Limb (tissue), 2 donors: Measurements from ENCODE around the gene SPAM1.
"Not testable (repeated sequence)": the region's sequence is repeated elsewhere in the genome, so short reads cannot be mapped to it uniquely, and the experiment has no call there.

Experiments
- DNase-seq, 2 donors: peaks; one replicate each; pipeline ENCODE4 v3.0.0-alpha.2; 2016; ENCODE audit errors: extremely low spot score in 2 of 2

The SPAM1 gene

GRCh38 chr7:123924941-123925340 lies at the start of gene SPAM1:
SPAM1 (plus strand) TSS chr7:123925241; CDS start chr7:123953571, 28,330 bp downstream.
- no peak for DNase-seq

DNA sequence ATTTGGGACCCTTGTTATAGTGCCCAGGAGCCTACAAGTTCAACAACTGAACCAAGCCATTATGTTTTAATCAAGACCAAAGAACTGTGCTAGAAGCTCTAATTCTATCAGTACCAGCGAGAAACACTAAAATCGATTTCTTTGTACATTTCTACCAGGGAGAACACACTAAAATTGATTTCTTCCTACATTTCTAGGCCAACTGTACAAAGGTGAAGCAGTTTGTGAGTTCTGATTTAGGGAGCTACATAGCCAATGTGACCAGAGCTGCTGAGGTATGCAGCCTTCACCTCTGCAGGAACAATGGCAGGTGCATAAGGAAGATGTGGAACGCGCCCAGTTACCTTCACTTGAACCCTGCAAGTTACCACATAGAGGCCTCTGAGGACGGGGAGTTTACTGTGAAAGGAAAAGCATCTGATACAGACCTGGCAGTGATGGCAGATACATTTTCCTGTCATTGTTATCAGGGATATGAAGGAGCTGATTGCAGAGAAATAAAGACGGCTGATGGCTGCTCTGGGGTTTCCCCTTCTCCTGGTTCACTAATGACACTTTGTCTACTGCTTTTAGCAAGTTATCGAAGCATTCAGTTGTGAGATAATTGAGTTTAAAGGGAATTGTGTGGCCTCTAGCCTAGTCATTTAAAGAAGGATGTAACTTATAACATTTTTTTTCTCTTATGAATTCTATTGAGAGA lies 48.3 kb upstream of the SPAM1 start:
- DNase-seq, result no peak

DNA sequence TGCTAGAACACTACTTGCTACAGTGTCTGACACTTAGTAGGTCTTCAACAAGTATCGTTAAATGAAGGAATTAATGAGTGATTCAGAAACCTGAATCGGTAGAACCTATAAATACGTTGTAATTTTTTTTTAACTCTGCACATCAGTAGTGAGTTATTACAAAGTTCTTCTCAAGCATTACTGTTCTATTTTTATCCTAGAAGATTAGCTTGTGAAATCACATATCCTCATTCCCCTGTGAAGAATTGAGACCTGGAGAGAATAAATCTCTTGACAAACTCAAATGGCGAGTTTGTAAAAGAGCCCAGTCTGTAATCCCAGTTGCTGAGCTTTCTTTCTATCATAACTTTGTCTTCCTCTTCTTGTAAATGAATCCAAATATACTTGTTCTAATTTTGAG lies 45.4 kb upstream of the SPAM1 start:
- no peak for DNase-seq

DNA sequence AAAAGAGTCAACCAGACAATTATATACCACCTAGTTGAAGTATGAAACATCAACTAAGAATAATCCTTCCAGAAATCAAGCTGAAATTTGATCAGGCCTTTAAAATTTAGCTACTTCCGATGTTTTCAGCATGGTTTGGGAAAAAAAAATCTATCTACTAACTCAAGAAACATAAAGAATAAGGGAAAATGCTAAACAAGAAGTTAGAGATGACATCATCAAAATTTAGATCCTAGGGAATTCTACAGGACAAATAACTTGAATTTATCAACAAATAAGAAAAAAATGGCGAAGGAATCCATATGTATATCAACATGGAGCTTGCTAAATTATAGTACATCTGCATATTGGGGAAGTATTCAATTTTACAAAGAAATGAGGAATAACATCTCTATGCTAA lies 43.7 kb upstream of the SPAM1 start:
- no peak for DNase-seq

GRCh38 chr7:123883154-123883553 lies 41.9 kb upstream of the SPAM1 start:
- no peak for DNase-seq

DNA sequence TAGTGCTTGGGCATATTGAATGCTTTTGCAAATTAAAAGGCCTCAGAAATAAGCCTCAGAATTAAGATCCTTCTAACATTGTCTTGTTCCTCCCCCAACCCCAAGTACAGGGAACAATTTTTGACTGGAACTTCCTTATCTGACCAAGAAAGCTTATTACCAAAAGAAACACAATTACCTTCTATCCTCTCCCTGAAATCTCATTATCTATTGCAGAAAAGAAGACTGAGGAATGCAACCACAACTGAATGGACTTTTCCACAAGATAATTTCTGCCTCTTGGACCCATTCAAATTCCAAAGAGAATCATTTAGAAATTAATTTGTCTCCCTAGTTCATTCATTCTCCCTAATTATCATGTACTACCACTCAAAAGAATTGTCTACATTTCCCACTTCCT lies 36.8 kb upstream of the SPAM1 start:
- DNase-seq, result no peak

DNA sequence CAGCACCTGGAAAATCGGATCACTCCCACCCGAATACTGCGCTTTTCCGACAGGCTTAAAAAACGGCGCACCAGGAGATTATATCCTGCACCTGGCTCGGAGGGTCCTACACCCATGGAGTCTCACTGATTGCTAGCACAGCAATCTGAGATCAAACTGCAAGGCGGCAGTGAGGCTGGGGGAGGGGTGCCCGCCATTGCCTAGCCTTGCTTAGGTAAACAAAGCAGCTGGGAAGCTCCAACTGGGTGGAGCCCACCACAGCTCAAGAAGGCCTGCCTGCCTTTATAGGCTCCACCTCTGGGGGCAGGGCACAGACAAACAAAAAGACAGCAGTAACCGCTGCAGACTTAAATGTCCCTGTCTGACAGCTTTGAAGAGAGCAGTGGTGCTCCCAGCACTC lies 30.3 kb upstream of the SPAM1 start:
- DNase-seq, result not testable (repeated sequence)

GRCh38 chr7:123901101-123901500 lies 23.9 kb upstream of the SPAM1 start:
- DNase-seq, result no peak

GRCh38 chr7:123905714-123906113 lies 19.3 kb upstream of the SPAM1 start:
- DNase-seq, result no peak

GRCh38 chr7:123916240-123916724 lies 8.8 kb upstream of the SPAM1 start:
- DNase-seq, result no peak

- DNase-seq, result no peak
These were observed 7.2 kb upstream of the SPAM1 start for GRCh38 chr7:123917878-123918277.

- no peak for DNase-seq
These were observed 6.7 kb upstream of the SPAM1 start for GRCh38 chr7:123918309-123918708.

- DNase-seq, result no peak
These were observed 1.4 kb upstream of the SPAM1 start for GRCh38 chr7:123923599-123923998.

GRCh38 chr7:123929107-123929506 lies 4.1 kb downstream of the SPAM1 start:
- DNase-seq, result no peak

GRCh38 chr7:123929655-123930054 lies 4.6 kb downstream of the SPAM1 start:
- no peak for DNase-seq

- DNase-seq, result no peak
These were observed 10.7 kb downstream of the SPAM1 start for GRCh38 chr7:123935436-123936381.

GRCh38 chr7:123936388-123936787 lies 11.3 kb downstream of the SPAM1 start:
- no peak for DNase-seq

GRCh38 chr7:123939784-123940183 lies 14.7 kb downstream of the SPAM1 start:
- no peak for DNase-seq

- DNase-seq, result no peak
These were observed 16.5 kb downstream of the SPAM1 start for GRCh38 chr7:123941391-123942180.

GRCh38 chr7:123944395-123944794 lies 19.4 kb downstream of the SPAM1 start:
- DNase-seq, result no peak

- no peak for DNase-seq
These were observed 20.9 kb downstream of the SPAM1 start for GRCh38 chr7:123945938-123946337.

DNA sequence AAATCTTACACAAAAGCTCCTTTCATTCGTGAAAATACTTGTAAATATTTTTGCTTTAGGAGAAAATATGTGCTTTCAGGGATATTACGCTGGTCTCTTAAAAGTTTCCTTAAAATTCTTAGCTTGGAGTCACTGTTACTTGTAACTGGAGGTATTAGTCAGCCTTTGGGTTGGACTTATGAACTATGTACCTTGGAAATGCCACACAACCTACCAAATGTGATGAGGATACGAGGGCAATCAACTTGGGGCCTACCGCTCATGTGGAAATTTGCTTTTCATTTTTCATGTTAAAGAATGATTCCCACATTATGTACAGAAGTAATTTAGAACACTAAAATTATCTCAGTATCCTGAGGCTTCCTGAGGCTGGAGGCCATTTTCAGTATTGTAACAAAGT lies 23.1 kb downstream of the SPAM1 start:
- DNase-seq, result no peak
